Stomach (tissue), 4 donors: ENCODE data around the gene PRKCD.

Source experiments
- EP300 ChIP-seq: sonication (generic); formaldehyde crosslinking; IDR thresholded peaks from one replicate; pipeline ENCODE4 v1.6.1; 2017; ENCODE audit warnings: antibody characterized with exemption
- POLR2A ChIP-seq, 4 donors: fragments of 450-650 bp; IDR thresholded peaks; one replicate each; pipeline ENCODE4 v1.6.1; 2016; ENCODE audit warnings: antibody characterized with exemption in 4 of 4, control low read depth in 2 of 4, mild to moderate bottlenecking in 1 of 4, moderate library complexity in 1 of 4
- POLR2AphosphoS5 ChIP-seq, 3 donors: sonication (generic); formaldehyde crosslinking; IDR thresholded peaks; one replicate each; pipeline ENCODE4 v1.6.1; 2016; ENCODE audit warnings: antibody characterized with exemption in 3 of 3
- TF ChIP-seq, protein P1 (sequence below), 7 experiments: fragments of 450-650 bp in 4 of 7; fragments of 200-600 bp in 3 of 7; sonication (generic) in 3 of 7; IDR thresholded peaks; one replicate each; pipeline ENCODE4 v1.5.1; 2016 to 2019; ENCODE audit warnings: antibody characterized with exemption in 7 of 7, control low read depth in 2 of 7, mild to moderate bottlenecking in 1 of 7

DNA sequence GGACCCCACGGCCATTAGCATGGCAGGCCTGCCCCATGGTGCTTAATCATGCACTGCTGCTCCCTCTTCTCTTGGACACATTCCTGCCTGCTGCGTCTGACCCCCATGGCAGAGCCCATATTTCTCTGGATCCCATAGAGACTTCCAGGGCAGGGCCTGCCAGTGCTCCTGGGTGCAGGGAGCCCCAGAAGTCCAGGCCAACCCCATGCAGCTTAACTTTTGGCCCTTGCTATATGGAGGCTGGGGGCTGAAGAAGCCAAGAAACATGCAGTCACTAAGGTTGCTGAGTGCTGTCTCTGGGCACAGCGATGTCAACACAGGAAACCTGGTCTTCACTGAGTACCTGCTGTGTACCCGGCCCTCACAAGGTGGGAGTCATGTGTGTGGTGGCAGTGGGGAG lies 11.3 kb upstream of the PRKCD start:
- TF ChIP-seq POLR2A (IDR thresholded peaks at IDR 0.05) = no peak
- TF ChIP-seq, protein P1, sequence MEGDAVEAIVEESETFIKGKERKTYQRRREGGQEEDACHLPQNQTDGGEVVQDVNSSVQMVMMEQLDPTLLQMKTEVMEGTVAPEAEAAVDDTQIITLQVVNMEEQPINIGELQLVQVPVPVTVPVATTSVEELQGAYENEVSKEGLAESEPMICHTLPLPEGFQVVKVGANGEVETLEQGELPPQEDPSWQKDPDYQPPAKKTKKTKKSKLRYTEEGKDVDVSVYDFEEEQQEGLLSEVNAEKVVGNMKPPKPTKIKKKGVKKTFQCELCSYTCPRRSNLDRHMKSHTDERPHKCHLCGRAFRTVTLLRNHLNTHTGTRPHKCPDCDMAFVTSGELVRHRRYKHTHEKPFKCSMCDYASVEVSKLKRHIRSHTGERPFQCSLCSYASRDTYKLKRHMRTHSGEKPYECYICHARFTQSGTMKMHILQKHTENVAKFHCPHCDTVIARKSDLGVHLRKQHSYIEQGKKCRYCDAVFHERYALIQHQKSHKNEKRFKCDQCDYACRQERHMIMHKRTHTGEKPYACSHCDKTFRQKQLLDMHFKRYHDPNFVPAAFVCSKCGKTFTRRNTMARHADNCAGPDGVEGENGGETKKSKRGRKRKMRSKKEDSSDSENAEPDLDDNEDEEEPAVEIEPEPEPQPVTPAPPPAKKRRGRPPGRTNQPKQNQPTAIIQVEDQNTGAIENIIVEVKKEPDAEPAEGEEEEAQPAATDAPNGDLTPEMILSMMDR (IDR thresholded peaks at IDR 0.05) = no peak
- TF ChIP-seq EP300 = no peak
- TF ChIP-seq POLR2AphosphoS5 (IDR thresholded peaks at IDR 0.05) = no peak
